HEK293 (cell line): ENCODE measurements around the gene CCNY.

Experiments used
- CTCF ChIA-PET: fragments of 350-600 bp; formaldehyde crosslinking; extraction: SDS; loops from one replicate; lab custom pipeline; 2021; ENCODE audit warnings: antibody characterized with exemption; lab: Yijun Ruan, JAX
- POLR2A ChIA-PET: fragments of 300-600 bp; formaldehyde crosslinking; extraction: SDS; loops from one replicate; lab custom pipeline; 2020; ENCODE audit warnings: antibody characterized with exemption, inconsistent platforms; lab: Yijun Ruan, JAX
- H3K27ac ChIP-seq: fragments of 200-500 bp; sonication (Bioruptor generic); 2 replicates; pipeline ENCODE4 v1.5.1; 2014; ENCODE audit warnings: low read depth, low read length, control low read depth, inconsistent platforms; ENCODE audit errors: extremely low read depth
- H3K36me3 ChIP-seq, 2 experiments: fragments of 200-500 bp in 1 of 2; sonication (Bioruptor generic) in 1 of 2; 1 replicate in 1 of 2; 2 replicates in 1 of 2; pipeline ENCODE4 v1.5.1; 2014 to 2017; ENCODE audit warnings: inconsistent platforms in 2 of 2, low read length in 2 of 2; ENCODE audit not compliant: control insufficient read depth in 2 of 2, insufficient read depth in 1 of 2
- H3K4me1 ChIP-seq: fragments of 200-500 bp; sonication (Bioruptor generic); 2 replicates; pipeline ENCODE4 v1.5.1; 2014; ENCODE audit warnings: mild to moderate bottlenecking, low read length, inconsistent platforms; ENCODE audit not compliant: control insufficient read depth, insufficient read depth
- H3K4me3 ChIP-seq: 2 replicates; pipeline ENCODE4 v1.5.1; 2011; ENCODE audit warnings: low read depth, mild to moderate bottlenecking, control low read depth, low read length, moderate library complexity
- H3K9me3 ChIP-seq: fragments of 200-500 bp; sonication (Bioruptor generic); 2 replicates; pipeline ENCODE4 v1.5.1; 2014; ENCODE audit warnings: low read depth, low read length, inconsistent platforms; ENCODE audit not compliant: control insufficient read depth, insufficient read depth
- ELK4 ChIP-seq: IDR thresholded peaks from 2 replicates; pipeline ENCODE4 v1.6.1; 2011; ENCODE audit warnings: mild to moderate bottlenecking, low read depth, low read length, borderline replicate concordance
- IKZF3 ChIP-seq: fragments of 450-650 bp; IDR thresholded peaks from 2 replicates; pipeline ENCODE4 v1.5.0; 2018; ENCODE audit warnings: missing biosample characterization, mild to moderate bottlenecking, missing genetic modification characterization, moderate library complexity
- MEIS1 ChIP-seq: sonication (generic); formaldehyde crosslinking; IDR thresholded peaks from 2 replicates; pipeline ENCODE4 v1.8.1; 2022; ENCODE audit warnings: missing genetic modification reagents, mild to moderate bottlenecking, borderline replicate concordance
- PBX3 ChIP-seq: sonication (generic); formaldehyde crosslinking; IDR thresholded peaks from 2 replicates; pipeline ENCODE4 v1.8.1; 2022; ENCODE audit warnings: mild to moderate bottlenecking, moderate library complexity, missing genetic modification reagents
- PRDM6 ChIP-seq: fragments of 450-650 bp; formaldehyde crosslinking; IDR thresholded peaks from 2 replicates; pipeline ENCODE4 v1.5.1; 2017; ENCODE audit warnings: missing biosample characterization, missing genetic modification characterization
- ZBTB6 ChIP-seq: fragments of 450-650 bp; formaldehyde crosslinking; IDR thresholded peaks from 2 replicates; pipeline ENCODE4 v1.5.1; 2017; ENCODE audit warnings: missing biosample characterization, missing genetic modification characterization
- ZNF121 ChIP-seq: fragments of 450-650 bp; formaldehyde crosslinking; IDR thresholded peaks from 2 replicates; pipeline ENCODE4 v1.5.1; 2016; ENCODE audit warnings: missing biosample characterization, missing genetic modification characterization
- ZNF362 ChIP-seq: fragments of 450-650 bp; formaldehyde crosslinking; IDR thresholded peaks from 2 replicates; pipeline ENCODE4 v1.5.1; 2016; ENCODE audit warnings: missing biosample characterization, missing genetic modification characterization
- ZNF366 ChIP-seq: fragments of 450-650 bp; formaldehyde crosslinking; conservative IDR thresholded peaks from 2 replicates; pipeline ENCODE4 v1.5.1; 2016; ENCODE audit warnings: missing biosample characterization, missing genetic modification characterization
- ZNF416 ChIP-seq: fragments of 450-650 bp; formaldehyde crosslinking; IDR thresholded peaks from 2 replicates; pipeline ENCODE4 v1.5.1; 2016; ENCODE audit warnings: missing biosample characterization, missing genetic modification characterization
- ZNF423 ChIP-seq: fragments of 450-650 bp; formaldehyde crosslinking; IDR thresholded peaks from 2 replicates; pipeline ENCODE4 v1.5.1; 2016; ENCODE audit warnings: missing biosample characterization, missing genetic modification characterization
- ZNF473 ChIP-seq: fragments of 450-650 bp; formaldehyde crosslinking; IDR thresholded peaks from 2 replicates; pipeline ENCODE4 v1.5.1; 2017; ENCODE audit warnings: missing biosample characterization, missing genetic modification characterization
- ZNF544 ChIP-seq: fragments of 450-650 bp; formaldehyde crosslinking; IDR thresholded peaks from 2 replicates; pipeline ENCODE4 v1.5.0; 2017; ENCODE audit warnings: missing biosample characterization, missing genetic modification characterization
- ZNF549 ChIP-seq: fragments of 450-650 bp; IDR thresholded peaks from 2 replicates; pipeline ENCODE4 v1.5.1; 2018; ENCODE audit warnings: missing biosample characterization, missing genetic modification characterization, mild to moderate bottlenecking, inconsistent platforms, moderate library complexity
- ZNF555 ChIP-seq: fragments of 450-650 bp; formaldehyde crosslinking; conservative IDR thresholded peaks from 2 replicates; pipeline ENCODE4 v1.5.1; 2017; ENCODE audit warnings: missing biosample characterization, mild to moderate bottlenecking, missing genetic modification characterization, inconsistent platforms
- ZNF571 ChIP-seq: fragments of 450-650 bp; formaldehyde crosslinking; IDR thresholded peaks from 2 replicates; pipeline ENCODE4 v1.5.0; 2017; ENCODE audit warnings: missing biosample characterization, missing genetic modification characterization
- ZNF629 ChIP-seq: fragments of 450-650 bp; formaldehyde crosslinking; IDR thresholded peaks from 2 replicates; pipeline ENCODE4 v1.5.1; 2017; ENCODE audit warnings: missing biosample characterization, missing genetic modification characterization
- ZSCAN16 ChIP-seq: fragments of 450-650 bp; formaldehyde crosslinking; IDR thresholded peaks from 2 replicates; pipeline ENCODE4 v1.5.1; 2016; ENCODE audit warnings: missing biosample characterization, missing genetic modification characterization
- ZSCAN18 ChIP-seq: fragments of 450-650 bp; formaldehyde crosslinking; IDR thresholded peaks from 2 replicates; pipeline ENCODE4 v1.5.1; 2016; ENCODE audit warnings: missing biosample characterization, missing genetic modification characterization

The CCNY gene

DNA sequence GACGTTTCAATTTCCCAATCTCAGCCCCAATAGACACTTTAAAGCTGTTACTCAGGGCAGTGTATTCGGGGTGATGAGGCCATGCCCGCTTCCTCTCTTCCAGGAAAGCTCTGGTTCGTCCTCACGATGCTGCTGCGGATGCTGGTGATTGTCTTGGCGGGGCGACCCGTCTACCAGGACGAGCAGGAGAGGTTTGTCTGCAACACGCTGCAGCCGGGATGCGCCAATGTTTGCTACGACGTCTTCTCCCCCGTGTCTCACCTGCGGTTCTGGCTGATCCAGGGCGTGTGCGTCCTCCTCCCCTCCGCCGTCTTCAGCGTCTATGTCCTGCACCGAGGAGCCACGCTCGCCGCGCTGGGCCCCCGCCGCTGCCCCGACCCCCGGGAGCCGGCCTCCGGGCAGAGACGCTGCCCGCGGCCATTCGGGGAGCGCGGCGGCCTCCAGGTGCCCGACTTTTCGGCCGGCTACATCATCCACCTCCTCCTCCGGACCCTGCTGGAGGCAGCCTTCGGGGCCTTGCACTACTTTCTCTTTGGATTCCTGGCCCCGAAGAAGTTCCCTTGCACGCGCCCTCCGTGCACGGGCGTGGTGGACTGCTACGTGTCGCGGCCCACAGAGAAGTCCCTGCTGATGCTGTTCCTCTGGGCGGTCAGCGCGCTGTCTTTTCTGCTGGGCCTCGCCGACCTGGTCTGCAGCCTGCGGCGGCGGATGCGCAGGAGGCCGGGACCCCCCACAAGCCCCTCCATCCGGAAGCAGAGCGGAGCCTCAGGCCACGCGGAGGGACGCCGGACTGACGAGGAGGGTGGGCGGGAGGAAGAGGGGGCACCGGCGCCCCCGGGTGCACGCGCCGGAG is 271.4 kb downstream of the CCNY start:
- Histone ChIP-seq H3K4me1 (no peaks in the 10 kb centered on the region), H3K36me3 (no peaks in the 10 kb centered on the region), H3K9me3 (no peaks in the 10 kb centered on the region), H3K4me3 (no peak overlapping the region), H3K27ac (no peak overlapping the region)
- CTCF ChIA-PET = interaction anchor here (2.1 kb wide), 1 partner anchor 27 kb away, joined by 5 read pairs; no protein-coding TSS in a partner anchor
- TF ChIP-seq ZNF544 (tag by site-specific recombination) (no peak), PRDM6 (tag by site-specific recombination) (no peak), ZBTB6 (tag by site-specific recombination) (no peak), ZSCAN18 (no peak), ZNF549 (no peak), ZNF473 (tag by site-specific recombination) (no peak), MEIS1 (CRISPR knock-in tag) (no peak), ZNF423 (tag by site-specific recombination) (no peak), ELK4 (no peak), ZNF362 (tag by site-specific recombination) (no peak), ZNF416 (tag by site-specific recombination) (no peak), ZSCAN16 (tag by site-specific recombination) (no peak), PBX3 (CRISPR knock-in tag) (no peak), ZNF629 (tag by site-specific recombination) (no peak), ZNF366 (tag by site-specific recombination) (no peak), ZNF571 (tag by site-specific recombination) (no peak), ZNF121 (tag by site-specific recombination) (no peak), ZNF555 (tag by site-specific recombination) (no peak), IKZF3 (tag by site-specific recombination) (no peak)
- POLR2A ChIA-PET = no interaction called here
